NCI-H1105 treated with DMSO at 0.1 percent for 48 hours (cell line): ENCODE data around the gene FOXQ1.
"Not testable (repeated sequence)": the region's sequence is repeated elsewhere in the genome, so short reads cannot be mapped to it uniquely, and the experiment has no call there.

Source experiments
- DNase-seq: peaks from one replicate; lab custom pipeline; 2025; lab: John Stamatoyannopoulos, UW

Gene FOXQ1

GRCh38 chr6:1290805-1291204 is 21.1 kb upstream of the FOXQ1 start:
- no peak for DNase-seq

DNA sequence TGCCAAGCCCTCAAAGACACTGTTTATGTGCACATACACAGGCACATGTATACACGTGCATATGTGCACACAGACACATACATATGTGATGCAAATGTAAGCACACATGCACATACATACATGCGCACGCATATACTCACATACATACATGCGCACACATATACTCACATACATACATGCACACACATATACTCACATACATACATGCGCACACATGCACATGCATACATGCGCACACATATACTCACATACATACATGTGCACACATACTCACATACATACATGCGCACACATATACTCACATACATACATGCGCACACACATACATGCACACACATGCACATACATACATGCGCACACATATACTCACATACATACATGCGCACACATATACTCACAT is 20.5 kb upstream of the FOXQ1 start:
- no peak for DNase-seq

DNA sequence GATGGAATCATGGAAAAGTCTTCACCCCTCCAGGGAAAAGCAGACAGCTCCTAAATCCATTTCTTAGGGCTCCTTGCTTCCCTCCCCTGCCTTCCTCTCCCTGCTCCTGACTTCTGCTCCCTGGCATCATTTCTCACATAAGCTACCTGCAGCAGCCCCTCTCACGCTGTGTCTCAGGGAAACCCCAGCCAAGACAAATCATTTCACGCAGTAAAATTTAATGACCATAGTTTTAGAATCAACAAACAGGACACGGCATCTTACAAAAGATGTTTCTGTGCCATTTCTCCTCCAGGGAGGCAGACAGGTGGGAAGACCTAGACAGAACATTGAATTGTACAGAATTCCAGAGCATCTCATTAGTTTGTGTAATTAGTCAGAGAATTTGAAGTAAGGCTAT is 16.5 kb upstream of the FOXQ1 start:
- no peak for DNase-seq

DNA sequence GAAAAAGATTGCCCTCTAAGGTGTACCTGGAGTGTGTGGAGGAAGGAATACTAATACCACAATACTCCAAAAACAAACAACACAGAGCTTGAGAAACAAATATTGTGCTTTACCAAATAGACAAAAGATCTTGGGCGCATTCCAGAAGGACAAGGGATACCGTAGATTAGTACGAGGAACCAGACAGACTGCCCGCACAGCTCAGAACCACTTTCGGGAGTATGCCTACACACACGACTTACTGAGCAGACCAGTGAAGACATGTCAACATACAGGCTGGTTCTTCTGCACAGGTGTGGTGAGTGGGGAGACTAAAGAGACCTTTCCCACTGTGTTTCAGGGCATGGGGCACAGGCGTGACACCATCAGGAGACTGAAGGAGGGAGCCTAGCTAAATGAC is 15.8 kb upstream of the FOXQ1 start:
- DNase-seq, result no peak

DNA sequence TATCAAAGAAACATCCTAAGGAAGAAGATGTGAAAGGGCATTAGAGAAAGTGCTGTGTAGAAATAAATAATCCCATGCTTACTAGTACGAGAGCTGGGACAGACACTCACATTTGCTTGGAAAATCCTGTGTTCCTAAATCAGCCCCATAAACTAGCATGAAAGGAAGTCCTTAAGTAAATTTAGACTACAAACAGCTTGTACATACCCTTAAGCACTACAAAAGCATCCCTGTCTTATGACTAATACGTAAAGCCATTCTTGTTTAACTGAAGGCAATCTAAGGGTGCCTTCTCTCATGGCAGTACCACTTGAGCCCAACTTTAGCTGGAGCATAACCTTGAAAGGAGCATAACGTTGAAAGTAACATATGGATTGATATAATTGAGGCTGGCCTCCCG is 15.4 kb upstream of the FOXQ1 start:
- DNase-seq, result no peak

DNA sequence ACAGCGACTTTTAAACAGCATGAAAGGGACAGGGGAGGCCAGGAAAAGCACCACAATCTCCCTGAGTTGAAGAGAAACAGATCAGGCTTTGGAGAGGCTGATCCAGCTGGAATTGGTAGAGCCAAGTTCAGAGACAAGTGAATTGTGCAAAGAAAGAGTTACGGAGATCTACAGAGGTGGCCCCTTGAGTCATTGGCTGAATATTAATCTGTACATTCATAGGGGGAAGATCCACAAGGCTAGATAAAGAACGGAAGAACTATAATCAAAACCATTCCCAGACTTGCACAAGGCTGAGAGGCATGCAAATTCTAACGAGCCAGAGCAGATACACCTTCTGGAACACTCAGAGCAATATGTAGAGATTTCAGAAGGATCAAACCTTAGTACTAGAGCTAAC is 14.2 kb upstream of the FOXQ1 start:
- no peak for DNase-seq

- no peak for DNase-seq
These were observed 13.1 kb upstream of the FOXQ1 start for GRCh38 chr6:1298768-1299167.

DNA sequence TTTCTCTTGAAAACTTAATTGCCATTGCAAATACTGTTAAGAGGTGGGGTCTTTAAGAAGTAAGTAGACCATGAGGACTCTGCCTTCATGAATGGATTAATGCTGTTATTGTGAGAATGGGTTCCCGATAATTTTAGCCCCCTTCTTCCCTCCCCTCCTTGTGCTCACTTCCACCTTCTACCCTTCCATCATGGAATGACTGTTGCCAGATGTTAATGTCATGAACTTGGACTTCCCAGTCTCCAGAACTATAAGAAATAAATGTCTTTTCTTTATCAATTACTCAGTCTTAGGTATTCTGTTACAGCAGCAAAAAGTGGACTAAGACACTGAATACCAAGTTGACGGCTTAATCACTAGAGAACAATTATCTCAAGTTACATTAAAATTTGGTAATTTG is 5.8 kb upstream of the FOXQ1 start:
- DNase-seq, result no peak

GRCh38 chr6:1309366-1309765 is 2.5 kb upstream of the FOXQ1 start:
- DNase-seq, result no peak

- peak; percentile 50 for DNase-seq
These were observed 1.1 kb upstream of the FOXQ1 start for GRCh38 chr6:1310628-1311399.

DNA sequence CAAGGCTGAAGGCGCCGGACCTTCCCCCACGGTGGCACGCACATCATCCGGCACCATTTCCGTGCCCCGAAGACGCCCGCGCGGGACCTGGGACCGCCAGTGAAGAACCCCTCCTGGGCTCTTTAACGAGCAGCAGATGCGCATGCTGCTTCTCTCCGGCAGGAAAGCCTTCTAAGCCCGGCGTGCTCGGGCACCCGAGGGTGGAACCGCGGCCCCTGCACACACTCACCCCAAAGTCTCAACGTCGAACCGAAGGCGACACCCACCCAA is 240 bp downstream of the FOXQ1 start:
- DNase-seq, result peak; percentile 40

DNA sequence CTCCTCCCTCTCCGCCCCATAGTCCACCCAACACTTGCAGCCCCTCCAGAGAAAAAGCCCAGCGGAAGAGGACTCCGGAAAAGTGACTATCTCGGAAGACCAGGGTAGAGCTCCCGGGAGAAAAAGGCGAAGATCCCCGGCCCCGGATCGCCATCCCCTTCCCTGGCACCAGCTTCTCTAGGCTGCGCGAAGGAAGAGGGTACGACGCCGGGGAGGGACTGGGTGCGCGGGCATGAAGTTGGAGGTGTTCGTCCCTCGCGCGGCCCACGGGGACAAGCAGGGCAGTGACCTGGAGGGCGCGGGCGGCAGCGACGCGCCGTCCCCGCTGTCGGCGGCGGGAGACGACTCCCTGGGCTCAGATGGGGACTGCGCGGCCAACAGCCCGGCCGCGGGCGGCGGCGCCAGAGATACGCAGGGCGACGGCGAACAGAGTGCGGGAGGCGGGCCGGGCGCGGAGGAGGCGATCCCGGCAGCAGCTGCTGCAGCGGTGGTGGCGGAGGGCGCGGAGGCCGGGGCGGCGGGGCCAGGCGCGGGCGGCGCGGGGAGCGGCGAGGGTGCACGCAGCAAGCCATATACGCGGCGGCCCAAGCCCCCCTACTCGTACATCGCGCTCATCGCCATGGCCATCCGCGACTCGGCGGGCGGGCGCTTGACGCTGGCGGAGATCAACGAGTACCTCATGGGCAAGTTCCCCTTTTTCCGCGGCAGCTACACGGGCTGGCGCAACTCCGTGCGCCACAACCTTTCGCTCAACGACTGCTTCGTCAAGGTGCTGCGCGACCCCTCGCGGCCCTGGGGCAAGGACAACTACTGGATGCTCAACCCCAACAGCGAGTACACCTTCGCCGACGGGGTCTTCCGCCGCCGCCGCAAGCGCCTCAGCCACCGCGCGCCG is 822 bp downstream of the FOXQ1 start:
- DNase-seq, result peak; percentile 22

DNA sequence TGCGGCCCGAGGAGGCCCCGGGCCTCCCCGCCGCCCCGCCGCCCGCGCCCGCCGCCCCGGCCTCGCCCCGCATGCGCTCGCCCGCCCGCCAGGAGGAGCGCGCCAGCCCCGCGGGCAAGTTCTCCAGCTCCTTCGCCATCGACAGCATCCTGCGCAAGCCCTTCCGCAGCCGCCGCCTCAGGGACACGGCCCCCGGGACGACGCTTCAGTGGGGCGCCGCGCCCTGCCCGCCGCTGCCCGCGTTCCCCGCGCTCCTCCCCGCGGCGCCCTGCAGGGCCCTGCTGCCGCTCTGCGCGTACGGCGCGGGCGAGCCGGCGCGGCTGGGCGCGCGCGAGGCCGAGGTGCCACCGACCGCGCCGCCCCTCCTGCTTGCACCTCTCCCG is 1.5 kb downstream of the FOXQ1 start:
- no peak for DNase-seq

- DNase-seq, result peak; percentile 45
These were observed 2.0 kb downstream of the FOXQ1 start for GRCh38 chr6:1313767-1314503.

GRCh38 chr6:1314617-1315016 is 2.7 kb downstream of the FOXQ1 start:
- DNase-seq, result no peak

DNA sequence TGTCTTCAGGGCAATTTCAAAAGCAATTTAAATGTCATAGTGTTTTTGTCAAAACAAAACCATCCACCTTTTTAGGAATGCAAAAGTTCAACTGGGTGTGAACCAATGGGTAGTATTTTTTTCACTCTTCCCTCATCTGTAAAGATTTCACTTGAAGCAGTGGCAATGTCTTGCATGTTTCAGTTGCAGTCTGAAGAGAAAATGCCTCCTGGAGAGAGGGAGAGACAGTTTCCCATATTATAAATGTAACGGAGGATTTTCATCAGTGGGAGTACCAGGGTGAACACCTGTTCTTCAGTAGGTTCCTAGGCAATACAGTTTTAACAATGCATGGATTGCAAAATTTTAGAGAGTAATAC is 3.3 kb downstream of the FOXQ1 start:
- no peak for DNase-seq

DNA sequence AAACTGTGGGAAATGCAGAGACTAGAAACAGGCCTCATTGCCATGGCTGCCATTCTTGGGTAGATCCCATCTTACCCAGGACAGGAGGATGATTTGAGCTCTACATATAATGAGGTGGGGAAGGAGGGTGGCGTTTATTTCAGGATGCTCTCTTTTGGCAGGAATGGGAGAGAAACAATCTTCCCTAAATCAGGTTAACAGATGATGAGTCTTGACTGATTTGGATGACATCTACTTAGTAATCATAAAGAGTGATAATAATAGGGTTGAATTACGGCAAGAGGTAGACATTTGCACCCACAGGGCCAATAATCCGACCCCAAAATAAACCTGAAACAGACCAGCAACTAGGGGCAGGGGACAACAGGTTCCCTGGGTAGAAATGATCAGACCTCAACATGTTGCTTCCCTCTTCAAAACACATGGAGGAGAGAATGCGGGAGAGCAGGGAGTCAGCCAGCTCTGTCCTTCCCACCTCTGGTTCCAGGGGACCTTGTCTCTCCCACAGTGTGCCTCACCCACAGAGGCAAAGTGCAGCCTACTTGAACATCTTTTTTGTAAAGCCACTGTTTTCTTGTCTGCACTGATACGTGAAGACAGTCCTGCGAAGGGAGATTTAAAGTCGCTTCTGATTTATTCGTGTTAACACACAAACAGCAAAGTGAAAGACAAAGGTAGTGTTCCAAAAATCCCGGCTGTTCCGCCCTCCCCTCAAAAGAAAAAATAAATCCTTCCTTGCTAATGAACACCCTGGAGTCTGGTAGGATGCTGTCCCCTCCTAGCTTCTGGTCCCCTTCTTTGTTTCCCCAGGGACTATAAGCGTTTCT is 3.9 kb downstream of the FOXQ1 start:
- no peak for DNase-seq

DNA sequence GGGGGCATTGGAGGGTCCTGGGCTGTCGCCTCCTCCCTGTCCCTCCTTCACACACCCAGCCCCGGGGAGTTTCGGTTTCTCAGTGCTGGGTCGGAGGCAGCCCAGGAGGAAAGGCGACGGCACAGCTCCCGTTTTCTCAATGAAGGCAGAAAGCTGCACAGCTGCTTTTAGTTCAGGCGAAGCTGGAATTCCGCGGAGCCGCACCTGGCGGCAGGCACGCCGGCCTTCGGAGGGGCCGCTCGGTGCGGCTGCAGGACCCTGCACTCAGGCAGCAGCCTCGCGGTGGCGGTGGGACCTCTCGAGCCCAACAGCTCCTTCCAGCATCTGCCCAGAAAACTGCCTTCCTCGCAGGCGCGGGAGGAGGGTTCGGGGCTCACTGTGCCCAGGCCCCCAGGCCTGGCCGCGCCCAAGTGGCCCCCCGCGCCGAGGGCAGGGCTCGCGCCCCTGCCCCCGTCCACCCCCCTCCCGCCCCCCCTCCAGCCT is 4.6 kb downstream of the FOXQ1 start:
- DNase-seq, result peak; percentile 52

DNA sequence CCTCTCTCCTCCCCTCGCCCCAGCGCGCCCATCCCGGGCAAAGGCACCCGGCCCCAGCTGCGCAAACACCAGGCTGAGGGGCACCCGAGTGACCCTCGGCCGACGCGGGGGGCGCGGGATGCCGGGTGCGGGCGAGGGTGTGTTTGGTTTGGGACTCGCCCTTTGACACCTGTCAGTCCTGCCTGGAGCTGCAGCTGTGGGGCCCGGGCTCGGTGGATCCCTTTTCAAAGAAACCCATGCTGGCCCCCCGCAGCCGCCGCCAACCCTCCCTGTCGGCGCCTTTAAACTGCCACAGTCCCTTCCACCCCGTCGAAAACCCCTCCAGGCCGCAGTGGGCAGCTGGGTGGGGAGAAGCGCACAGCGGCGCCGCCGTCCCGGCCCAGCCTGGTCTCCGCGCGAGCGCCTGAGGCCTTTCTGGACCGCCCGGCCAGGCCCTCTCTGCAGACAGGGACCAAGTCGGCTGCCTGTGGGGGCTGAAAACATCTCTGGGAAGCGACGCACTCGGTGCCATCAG is 5.5 kb downstream of the FOXQ1 start:
- DNase-seq, result no peak

DNA sequence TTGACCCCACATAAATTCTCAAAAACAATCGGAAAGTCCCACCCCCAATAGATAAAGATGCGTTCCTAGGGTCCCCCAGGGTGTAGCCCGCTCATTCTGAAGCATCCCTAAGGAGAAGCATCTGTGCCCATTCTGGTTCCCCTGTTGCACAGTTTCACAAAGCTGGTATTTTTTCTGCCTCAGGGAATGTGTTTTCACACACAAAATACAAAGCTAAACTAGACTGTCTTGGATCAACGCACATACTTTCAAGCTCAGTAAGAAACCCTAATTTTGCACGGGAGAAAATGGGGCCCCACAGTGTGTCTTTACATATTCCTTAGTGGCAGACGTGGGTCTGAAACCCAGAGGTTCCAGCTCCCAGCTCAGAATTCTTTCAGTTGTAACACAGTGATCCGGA is 6.1 kb downstream of the FOXQ1 start:
- no peak for DNase-seq

- DNase-seq, result not testable (repeated sequence)
These were observed 6.7 kb downstream of the FOXQ1 start for GRCh38 chr6:1318584-1318983.

- no peak for DNase-seq
These were observed 9.8 kb downstream of the FOXQ1 start for GRCh38 chr6:1321738-1322137.
